PC-3 (cell line): ENCODE data around the gene UBXN6. TPM values are rescaled to one million over a fixed set of nuclear protein-coding genes. Genes with fewer than 3 reads are reported as not detected.

Experiments used
- ATAC-seq: fragments of 200-7000 bp; cut with Tn5 transposase; 2 replicates; pipeline ENCODE4 v1.9.1; 2020; ENCODE audit warnings: mild to moderate bottlenecking, moderate library complexity
- BruUV-seq: library from RNA; stranded (reverse); fragments of 400-500 nt; replicated peaks from 2 replicates; lab custom pipeline; 2021; lab: Mats Ljungman, UMichigan
- CTCF ChIA-PET: fragments of 300-600 bp; sonication (Branson Sonifier 250); formaldehyde crosslinking; loops from one replicate; lab custom pipeline; 2022; ENCODE audit warnings: antibody characterized with exemption; lab: Charles Lee
- POLR2A ChIA-PET: fragments of 300-600 bp; sonication (Branson Sonifier 250); formaldehyde crosslinking; loops from one replicate; lab custom pipeline; 2022; ENCODE audit warnings: antibody characterized with exemption; ENCODE audit not compliant: unreplicated experiment; lab: Charles Lee
- DNase-seq: peaks from one replicate; pipeline ENCODE4 v3.0.0-alpha.2; 2015
- H2AFZ ChIP-seq: fragments of 300-600 bp; sonication (generic); 2 replicates; pipeline ENCODE4 v1.6.0; 2016; ENCODE audit warnings: antibody characterized with exemption, low read length
- H3F3A ChIP-seq: fragments of 300-600 bp; sonication (generic); one replicate; pipeline ENCODE4 v1.6.0; 2017; ENCODE audit warnings: antibody characterized with exemption, low read length, control low read depth, mild to moderate bottlenecking; ENCODE audit not compliant: unreplicated experiment
- H3K27ac ChIP-seq: fragments of 300-600 bp; sonication (generic); 2 replicates; pipeline ENCODE4 v1.5.1; 2016; ENCODE audit warnings: mild to moderate bottlenecking, low read length
- H3K27me3 ChIP-seq: fragments of 300-600 bp; sonication (generic); 2 replicates; pipeline ENCODE4 v1.6.1; 2016; ENCODE audit warnings: low read length, mixed read lengths
- H3K36me3 ChIP-seq: fragments of 300-600 bp; sonication (generic); 2 replicates; pipeline ENCODE4 v1.6.1; 2016; ENCODE audit warnings: low read depth, mixed run types, low read length, mixed read lengths
- H3K4me1 ChIP-seq: fragments of 300-600 bp; sonication (generic); 2 replicates; pipeline ENCODE4 v1.5.1; 2016; ENCODE audit warnings: low read length; ENCODE audit not compliant: insufficient read depth
- H3K4me2 ChIP-seq: fragments of 300-600 bp; sonication (generic); 2 replicates; pipeline ENCODE4 v1.6.0; 2016; ENCODE audit warnings: low read length
- H3K4me3 ChIP-seq: fragments of 300-600 bp; sonication (generic); 2 replicates; pipeline ENCODE4 v1.5.1; 2016; ENCODE audit warnings: mild to moderate bottlenecking, low read length, mixed read lengths
- H3K79me2 ChIP-seq: fragments of 300-600 bp; sonication (generic); 2 replicates; pipeline ENCODE4 v1.6.1; 2017; ENCODE audit warnings: low read length, mixed read lengths
- H3K9ac ChIP-seq: fragments of 300-600 bp; sonication (generic); 2 replicates; pipeline ENCODE4 v1.6.0; 2016; ENCODE audit warnings: mild to moderate bottlenecking, low read length
- H3K9me2 ChIP-seq: fragments of 300-600 bp; sonication (generic); replicated peaks from 2 replicates; pipeline ENCODE4 v1.6.1; 2016; ENCODE audit warnings: mixed run types, low read length, mixed read lengths
- H3K9me3 ChIP-seq: fragments of 300-600 bp; sonication (generic); 2 replicates; pipeline ENCODE4 v1.6.1; 2016; ENCODE audit warnings: low read length, mixed read lengths
- H4K20me1 ChIP-seq: fragments of 300-600 bp; sonication (generic); 2 replicates; pipeline ENCODE4 v1.6.1; 2016; ENCODE audit warnings: low read length, mixed read lengths
- CTCF ChIP-seq: fragments of 300-600 bp; sonication (generic); conservative IDR thresholded peaks from 2 replicates; pipeline ENCODE4 v1.5.1; 2017; ENCODE audit warnings: antibody characterized with exemption, low read depth, mild to moderate bottlenecking, low read length
- EZH2 ChIP-seq: fragments of 300-600 bp; sonication (generic); IDR thresholded peaks from one replicate; pipeline ENCODE4 v1.6.1; 2017; ENCODE audit warnings: antibody characterized with exemption, mild to moderate bottlenecking, low read length; ENCODE audit not compliant: unreplicated experiment
- EZH2phosphoT487 ChIP-seq: fragments of 300-600 bp; sonication (generic); IDR thresholded peaks from 2 replicates; pipeline ENCODE4 v1.6.1; 2018; ENCODE audit warnings: mild to moderate bottlenecking, antibody characterized with exemption, low read length, borderline replicate concordance
- intact Hi-C: fragments of 100-400 bp; cut with micrococcal nuclease; formaldehyde crosslinking; loops from 2 replicates; pipeline ENCODE4 v1.9.0; 2023
- total RNA-seq: library from RNA; depleted of rRNA; stranded (reverse); fragments of >200 nt; gene quantifications from 2 replicates; pipeline ENCODE4 v1.2.3, GENCODE V29; 2014

UBXN6 gene
- total RNA-seq, 1 experiment from 2014 or later, result 64.0 TPM

GRCh38 chr19:4499318-4499717 is 41.7 kb upstream of the UBXN6 start:
- H3K27ac ChIP-seq, result no peak overlapping the region
- H3K4me2 ChIP-seq, result no peak overlapping the region
- peaks cover 5% of the 10 kb centered on the region; the same call in 1 of the 2 replicates for H3K36me3 ChIP-seq
- TF ChIP-seq EZH2 (no peak), EZH2phosphoT487 (no peak), CTCF (no peak)
- no peaks in the 10 kb centered on the region for H3F3A ChIP-seq
- H3K79me2 ChIP-seq, result no peaks in the 10 kb centered on the region
- intact Hi-C loops, result no loop called here
- H2AFZ ChIP-seq, result no peak overlapping the region
- H3K9me2 ChIP-seq, result no peaks in the 10 kb centered on the region
- H3K9ac ChIP-seq, result no peak overlapping the region
- BruUV-seq, result no TSS peak
- no peaks in the 10 kb centered on the region for H4K20me1 ChIP-seq
- DNase-seq (no peak), ATAC-seq (no peak)
- ChIA-PET CTCF (no interaction called here), POLR2A (no interaction called here)
- no peaks in the 10 kb centered on the region for H3K9me3 ChIP-seq
- H3K4me1 ChIP-seq, result no peaks in the 10 kb centered on the region
- H3K4me3 ChIP-seq, result no peak overlapping the region
- no peaks in the 10 kb centered on the region for H3K27me3 ChIP-seq

GRCh38 chr19:4498694-4499093 is 41.1 kb upstream of the UBXN6 start:
- Histone ChIP-seq H3K27me3 (no peaks in the 10 kb centered on the region), H3K9me3 (no peaks in the 10 kb centered on the region), H2AFZ (no peak overlapping the region), H3K4me1 (no peaks in the 10 kb centered on the region), H3K4me3 (no peak overlapping the region), H3K79me2 (no peaks in the 10 kb centered on the region), H3F3A (no peaks in the 10 kb centered on the region), H3K9ac (no peak overlapping the region), H4K20me1 (no peaks in the 10 kb centered on the region), H3K36me3 (peaks cover 10% of the 10 kb centered on the region; the same call in 1 of the 2 replicates), H3K4me2 (no peak overlapping the region), H3K9me2 (no peaks in the 10 kb centered on the region), H3K27ac (no peak overlapping the region)
- ATAC-seq (no peak), DNase-seq (no peak)
- ChIA-PET POLR2A (no interaction called here), CTCF (no interaction called here)
- no peak for TF ChIP-seq EZH2phosphoT487
- TF ChIP-seq CTCF, result no peak
- TF ChIP-seq EZH2, result no peak
- intact Hi-C loops, result no loop called here
- BruUV-seq, result no TSS peak

- no peaks in the 10 kb centered on the region for H3K27me3 ChIP-seq
- H2AFZ ChIP-seq, result no peak overlapping the region
- no peaks in the 10 kb centered on the region for H3F3A ChIP-seq
- H3K9me3 ChIP-seq, result no peaks in the 10 kb centered on the region
- no peak for ATAC-seq
- no TSS peak for BruUV-seq
- intact Hi-C loops, result no loop called here
- DNase-seq, result no peak
- no peak overlapping the region for H3K27ac ChIP-seq
- no peak overlapping the region for H3K4me3 ChIP-seq
- CTCF ChIA-PET, result no interaction called here
- no peaks in the 10 kb centered on the region for H3K9me2 ChIP-seq
- H4K20me1 ChIP-seq, result no peaks in the 10 kb centered on the region
- no peaks in the 10 kb centered on the region for H3K4me1 ChIP-seq
- no peak overlapping the region for H3K4me2 ChIP-seq
- peaks cover 12% of the 10 kb centered on the region; the same call in 1 of the 2 replicates for H3K36me3 ChIP-seq
- no peak for TF ChIP-seq CTCF
- no peak for TF ChIP-seq EZH2phosphoT487
- TF ChIP-seq EZH2, result no peak
- no peaks in the 10 kb centered on the region for H3K79me2 ChIP-seq
- H3K9ac ChIP-seq, result no peak overlapping the region
- POLR2A ChIA-PET, result no interaction called here
These were observed 40.3 kb upstream of the UBXN6 start for GRCh38 chr19:4497770-4498389.
